Hematopoietic multipotent progenitor cell treated with erythropoietin and hydrocortisone succinate and interleukin-3 and kit ligand, for 15 days (in vitro differentiated cells): ENCODE results near the gene CST1.
"Not testable (repeated sequence)": the region's sequence is repeated elsewhere in the genome, so short reads cannot be mapped to it uniquely, and the experiment has no call there.

Source experiments
- DNase-seq: peaks from one replicate; pipeline ENCODE4 v3.0.0-alpha.2; 2015; ENCODE audit warnings: low spot score

CST1 gene, protein sequence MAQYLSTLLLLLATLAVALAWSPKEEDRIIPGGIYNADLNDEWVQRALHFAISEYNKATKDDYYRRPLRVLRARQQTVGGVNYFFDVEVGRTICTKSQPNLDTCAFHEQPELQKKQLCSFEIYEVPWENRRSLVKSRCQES

GRCh38 chr20:23750786-23751185 is at the start of gene CST1:
CST1 (minus strand) TSS chr20:23750935; CDS start chr20:23750866, 69 bp downstream.
- DNase-seq = not testable (repeated sequence)

GRCh38 chr20:23799216-23799847 is 48.6 kb upstream of the CST1 start:
- not testable (repeated sequence) for DNase-seq

DNA sequence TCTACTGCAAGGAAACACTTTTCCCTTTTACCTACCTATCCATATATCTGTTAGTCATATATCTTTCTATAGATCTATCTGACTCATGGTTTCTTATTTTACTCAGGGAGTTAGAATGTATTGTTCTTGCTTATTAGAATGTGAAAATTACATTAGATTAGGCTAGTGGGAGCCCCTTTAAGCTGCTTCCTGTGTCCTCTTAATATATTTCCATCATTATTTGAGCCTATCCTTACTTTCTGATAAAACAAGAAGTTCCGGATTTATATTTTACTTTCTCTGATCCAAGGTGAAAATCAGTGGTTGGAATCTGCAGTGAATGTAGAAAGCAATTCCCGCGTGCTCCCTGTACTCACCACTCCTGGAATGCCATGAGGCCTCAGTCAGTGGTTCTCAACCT is 44.8 kb upstream of the CST1 start:
- no peak for DNase-seq

- DNase-seq = no peak
Measured at GRCh38 chr20:23794841-23795240, 44.1 kb upstream of the CST1 start.

- no peak for DNase-seq
Measured at GRCh38 chr20:23794065-23794464, 43.3 kb upstream of the CST1 start.

DNA sequence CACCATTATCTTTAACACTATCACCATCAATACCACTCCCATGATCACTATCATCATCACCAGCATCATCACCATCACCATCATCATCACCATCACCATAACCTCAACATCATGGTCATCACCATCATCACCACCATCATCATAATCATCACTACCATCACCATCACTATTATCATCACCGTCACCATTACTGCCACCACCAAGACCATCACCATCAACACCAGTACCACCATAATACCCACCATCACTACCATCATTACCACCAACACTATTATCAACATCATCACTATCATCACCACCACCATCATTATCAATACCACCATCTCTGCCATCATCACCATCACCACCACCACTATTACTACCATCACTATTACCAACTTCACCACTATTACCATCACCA is 32.7 kb upstream of the CST1 start:
- DNase-seq = no peak

- peak; percentile 5 for DNase-seq
Measured at GRCh38 chr20:23782366-23782983, 31.7 kb upstream of the CST1 start.

DNA sequence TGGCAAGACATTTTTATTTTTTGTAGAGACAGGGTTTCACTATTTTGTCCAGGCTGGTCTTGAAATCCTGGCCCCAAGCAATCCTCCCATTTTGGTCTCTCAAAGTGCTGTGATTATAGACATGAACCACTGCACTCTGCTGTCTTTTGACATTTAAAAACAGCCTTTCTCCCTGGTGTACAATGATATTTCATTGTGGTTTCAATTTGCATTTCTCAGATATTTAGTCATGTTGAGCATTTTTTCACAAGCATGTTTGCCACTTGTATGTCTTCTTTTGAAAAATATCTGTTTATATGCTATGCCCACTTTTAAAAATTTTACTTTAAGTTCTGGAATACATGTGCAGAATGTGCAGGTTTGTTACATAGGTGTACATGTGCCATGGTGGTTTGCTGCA is 27.9 kb upstream of the CST1 start:
- DNase-seq = not testable (repeated sequence)

GRCh38 chr20:23777380-23777779 is 26.6 kb upstream of the CST1 start:
- not testable (repeated sequence) for DNase-seq

DNA sequence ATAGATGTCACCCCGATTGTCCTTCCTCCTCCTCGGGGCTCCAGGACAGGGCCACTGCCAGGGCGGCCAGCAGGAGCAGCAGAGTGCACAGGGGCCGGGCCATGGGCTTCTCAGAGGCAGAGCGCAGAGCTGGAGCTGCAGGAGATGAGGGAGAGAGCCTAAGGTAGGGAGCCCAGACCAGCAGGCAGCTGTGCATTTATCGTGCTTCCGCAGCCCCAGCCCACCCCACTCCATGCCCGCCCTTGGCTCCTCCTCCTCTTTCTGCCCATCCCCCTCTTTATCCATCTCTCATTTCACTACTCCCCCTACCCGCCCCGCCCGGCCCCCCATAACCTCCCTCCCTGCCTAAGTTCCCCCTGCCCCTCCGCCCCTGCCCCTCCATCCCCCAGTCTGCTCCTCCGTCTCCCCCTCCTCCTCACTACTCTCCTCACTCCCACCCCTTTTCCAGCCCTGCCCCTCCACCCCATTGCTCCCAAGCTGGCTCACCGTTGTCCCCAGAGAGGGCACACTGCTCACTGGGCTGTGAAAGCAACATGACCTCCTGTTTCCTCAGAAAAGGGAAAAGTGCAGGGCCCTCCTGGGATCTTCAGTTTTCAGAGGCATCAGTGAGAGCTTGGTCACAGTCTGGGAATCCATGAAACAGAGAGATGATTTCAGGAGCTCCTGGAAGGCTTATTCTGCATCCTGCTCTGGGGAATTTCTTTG is 25.5 kb upstream of the CST1 start:
- no peak for DNase-seq

- no peak for DNase-seq
Measured at GRCh38 chr20:23774081-23774480, 23.3 kb upstream of the CST1 start.

- DNase-seq = no peak
Measured at GRCh38 chr20:23773579-23773978, 22.8 kb upstream of the CST1 start.

DNA sequence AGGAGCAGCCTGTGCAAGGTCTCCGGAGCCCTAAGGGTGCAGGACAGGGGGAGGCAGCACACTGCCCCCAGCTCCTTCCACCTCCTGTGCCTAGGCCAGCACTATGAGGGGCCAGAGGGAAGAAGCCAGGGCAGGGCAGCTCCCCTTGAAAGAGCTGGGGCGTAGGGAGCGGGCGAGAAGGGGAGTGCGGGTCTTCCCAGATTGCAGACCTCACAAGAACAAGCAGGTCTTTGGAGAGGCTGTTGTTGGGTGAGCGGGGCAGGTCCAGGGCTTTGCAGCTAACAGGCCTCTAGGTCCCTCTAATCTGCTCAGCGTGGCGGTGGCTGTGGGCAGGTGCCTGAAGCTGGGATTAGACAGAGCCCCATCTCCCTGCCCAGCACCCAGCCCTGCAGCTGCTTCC is 22.4 kb upstream of the CST1 start:
- no peak for DNase-seq

DNA sequence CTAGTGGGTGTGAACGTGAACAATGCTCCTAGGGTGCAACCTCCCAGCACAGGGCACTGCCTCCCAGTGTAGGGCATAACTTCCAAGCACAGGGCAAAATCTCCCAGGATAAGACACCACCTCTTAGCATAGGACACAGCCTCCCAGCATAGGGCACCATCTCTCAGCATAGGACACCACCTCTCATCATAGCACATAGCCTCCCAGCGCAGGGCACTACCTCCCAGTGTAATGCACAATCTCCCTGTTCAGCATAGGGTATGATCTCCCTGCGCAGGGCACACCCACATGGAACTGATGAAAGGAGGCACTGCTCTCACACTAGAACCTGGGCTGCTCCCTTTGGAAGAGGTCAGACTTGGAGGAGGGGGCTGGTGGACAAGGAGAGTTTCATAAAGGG is 21.3 kb upstream of the CST1 start:
- no peak for DNase-seq

GRCh38 chr20:23770384-23770783 is 19.6 kb upstream of the CST1 start:
- no peak for DNase-seq

DNA sequence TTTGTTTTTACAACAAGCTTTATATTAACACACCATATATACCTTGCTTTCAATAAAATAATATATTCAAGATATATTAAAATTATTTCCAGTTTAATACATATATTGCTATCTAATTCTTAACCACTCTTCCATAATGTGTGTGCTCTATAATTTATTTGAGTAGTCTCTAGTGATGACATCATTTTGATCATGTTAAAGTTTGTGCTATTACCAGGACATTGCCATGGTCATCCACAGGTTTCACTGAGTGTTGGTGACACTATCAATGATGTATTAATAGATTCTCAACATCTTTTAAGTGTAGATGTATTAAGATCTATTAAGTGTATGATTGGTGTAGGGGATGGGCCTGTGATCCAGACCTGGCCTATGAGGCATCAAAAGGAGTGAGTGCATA is 17.8 kb upstream of the CST1 start:
- DNase-seq = not testable (repeated sequence)

GRCh38 chr20:23766531-23766930 is 15.8 kb upstream of the CST1 start:
- no peak for DNase-seq

DNA sequence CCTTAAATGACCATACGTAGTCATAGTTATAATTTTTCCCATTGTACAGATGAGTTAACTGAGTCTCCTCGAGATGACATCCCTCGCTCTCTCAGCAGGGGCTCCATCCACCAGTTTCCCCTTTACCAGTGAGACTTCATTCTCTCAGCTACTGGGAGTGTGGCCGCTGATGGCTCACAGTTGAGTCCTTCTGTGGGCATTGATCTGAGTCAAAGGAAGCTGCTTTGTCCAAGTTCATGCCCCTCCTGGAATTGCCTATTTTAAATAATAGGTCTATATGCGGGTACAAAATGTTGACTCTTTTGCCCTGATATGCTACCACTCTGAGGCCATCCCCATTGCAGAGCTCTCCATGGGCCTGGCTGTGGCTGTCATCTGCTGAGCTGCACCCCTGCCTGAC is 14.8 kb upstream of the CST1 start:
- no peak for DNase-seq

GRCh38 chr20:23764630-23765029 is 13.9 kb upstream of the CST1 start:
- not testable (repeated sequence) for DNase-seq

DNA sequence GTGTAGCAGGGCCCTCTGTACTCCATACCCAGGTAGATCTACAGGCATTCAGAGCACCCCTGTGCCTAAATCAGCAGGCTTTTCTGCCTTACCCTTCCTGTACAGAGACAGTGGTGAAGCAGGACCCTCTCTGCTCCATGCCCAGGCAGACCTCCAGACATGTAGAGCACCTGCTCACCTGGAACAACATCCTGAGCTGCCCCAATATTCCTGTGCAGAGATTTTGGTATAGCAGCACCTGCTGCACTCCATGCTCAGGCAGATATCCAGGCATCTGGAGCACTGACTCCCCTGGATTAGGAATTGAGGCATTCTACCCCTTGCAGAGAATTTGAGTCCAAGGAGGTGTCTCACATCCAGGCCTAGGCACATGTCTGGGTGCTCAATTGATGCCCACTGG is 12.6 kb upstream of the CST1 start:
- DNase-seq = no peak

DNA sequence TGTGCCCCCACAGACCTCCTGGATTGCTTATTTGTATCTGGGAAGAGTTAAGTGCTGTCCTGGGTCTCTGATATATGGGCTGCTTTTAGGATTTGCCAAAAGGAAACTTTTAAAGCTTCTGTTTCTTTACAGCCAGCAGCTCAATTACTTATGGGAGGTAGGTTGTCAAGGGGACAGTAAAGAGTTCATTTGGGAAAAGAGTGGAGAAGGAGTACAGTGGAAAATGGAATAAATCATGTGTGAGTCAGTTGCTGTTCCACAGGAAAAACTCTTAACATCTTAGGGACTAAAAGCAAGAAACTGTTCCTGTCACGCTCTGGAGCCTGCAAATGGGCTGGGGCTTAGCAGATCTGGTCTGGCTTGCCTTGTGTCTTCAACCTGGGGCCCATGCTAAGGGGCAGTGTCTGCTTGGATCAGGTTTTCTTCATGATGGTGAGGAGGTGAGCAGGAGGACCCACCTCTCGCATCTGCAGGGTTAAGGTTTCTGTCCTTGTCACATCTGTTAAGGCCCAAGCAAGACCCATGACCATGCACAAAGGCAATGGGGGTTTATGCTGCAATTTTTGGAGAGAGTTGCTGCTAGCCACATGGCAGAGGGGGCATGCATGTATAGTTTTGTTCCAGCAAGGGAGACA is 8.7 kb upstream of the CST1 start:
- DNase-seq = no peak

- not testable (repeated sequence) for DNase-seq
Measured at GRCh38 chr20:23756792-23757191, 6.1 kb upstream of the CST1 start.
